GDM1 (cell line): Measurements from ENCODE around the gene KMT2C.
"Not testable (repeated sequence)": the region's sequence is repeated elsewhere in the genome, so short reads cannot be mapped to it uniquely, and the experiment has no call there.

Experiments used
- DNase-seq: peaks from one replicate; lab custom pipeline; 2025; lab: John Stamatoyannopoulos, UW

Gene KMT2C

DNA sequence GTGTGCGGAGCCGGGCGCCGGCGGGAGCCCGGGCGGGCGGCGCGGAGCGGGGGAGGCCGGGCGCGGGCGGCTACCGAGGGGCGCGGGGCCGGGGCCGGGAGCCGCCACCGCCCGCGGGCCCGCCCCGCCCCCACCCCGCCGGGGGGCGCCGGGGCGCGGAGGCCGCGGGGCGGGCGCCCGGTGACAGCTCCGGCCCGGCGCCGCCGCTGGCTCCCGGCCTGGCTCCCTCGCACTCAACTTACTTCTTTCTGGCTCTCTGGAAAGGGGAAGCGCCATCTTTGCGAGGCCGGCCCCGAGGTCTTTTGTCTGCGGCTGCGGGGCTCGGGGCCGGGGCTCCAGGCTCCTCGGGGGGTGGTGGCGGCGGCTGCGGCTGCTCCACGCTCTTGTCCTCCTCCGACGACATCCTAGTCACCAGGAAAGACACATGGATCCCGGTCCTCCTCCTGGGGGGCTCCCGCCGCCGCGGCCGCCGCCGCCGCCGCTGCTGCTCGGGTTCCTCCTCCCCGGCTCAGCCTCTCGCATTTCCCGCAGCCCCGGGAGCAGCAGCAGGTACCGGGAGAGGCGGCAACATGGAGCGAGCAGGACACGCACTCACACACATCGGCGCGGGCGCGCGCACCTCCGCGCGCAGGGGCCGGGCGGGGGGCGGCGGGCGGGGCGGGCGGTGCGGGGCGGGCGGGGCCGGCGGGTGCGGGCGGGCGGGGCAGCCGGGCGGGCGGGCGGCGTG is at the start of gene KMT2C:
TSS of gene KMT2C (minus strand) at position 620 of the 727 bp plus-strand sequence. CDS start at position 403, 217 bp downstream.
- DNase-seq, result peak; percentile 53

GRCh38 chr7:152481082-152481481 is 45.3 kb upstream of the KMT2C start:
- no peak for DNase-seq

- no peak for DNase-seq
Observed at GRCh38 chr7:152480664-152481063, 44.9 kb upstream of the KMT2C start.

- no peak for DNase-seq
Observed at GRCh38 chr7:152479595-152479994, 43.8 kb upstream of the KMT2C start.

DNA sequence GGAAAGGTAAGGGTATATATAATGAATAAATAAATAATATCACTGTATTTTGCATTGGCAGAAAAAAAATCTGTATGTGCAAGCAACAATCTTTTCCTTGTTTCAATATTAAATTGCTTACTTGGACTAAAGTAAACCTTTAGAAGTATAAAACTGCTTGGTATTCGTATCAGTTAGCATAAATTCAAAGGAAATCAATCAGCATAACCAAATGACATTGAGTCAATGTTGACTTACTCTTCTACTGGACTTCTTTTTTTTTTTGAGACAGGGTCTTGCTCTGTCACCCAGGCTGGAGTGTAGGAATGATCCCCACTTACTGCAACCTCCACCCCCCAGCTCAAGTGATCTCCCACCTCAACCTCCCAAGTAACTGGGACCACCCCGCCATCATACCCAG is 42.3 kb upstream of the KMT2C start:
- no peak for DNase-seq

GRCh38 chr7:152477079-152477478 is 41.3 kb upstream of the KMT2C start:
- DNase-seq, result no peak

DNA sequence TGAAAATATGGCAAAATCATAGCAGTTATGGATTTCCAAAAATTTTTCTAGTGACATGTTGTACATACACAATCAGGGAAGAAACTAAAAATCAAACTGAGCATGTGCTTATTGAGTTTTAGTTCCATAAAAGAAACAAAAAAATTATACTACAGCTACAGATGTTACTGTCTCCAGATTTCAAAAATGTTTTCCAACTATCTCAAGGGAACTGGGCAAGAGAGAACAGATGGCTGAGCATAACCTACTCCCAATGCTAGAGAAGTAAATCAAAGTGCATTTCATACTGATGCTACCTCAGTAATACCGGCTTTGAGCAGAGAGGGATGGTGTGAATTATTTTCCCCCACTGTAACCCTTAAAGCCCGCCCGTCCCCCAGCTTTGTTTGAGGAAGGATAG is 40.7 kb upstream of the KMT2C start:
- DNase-seq, result no peak

DNA sequence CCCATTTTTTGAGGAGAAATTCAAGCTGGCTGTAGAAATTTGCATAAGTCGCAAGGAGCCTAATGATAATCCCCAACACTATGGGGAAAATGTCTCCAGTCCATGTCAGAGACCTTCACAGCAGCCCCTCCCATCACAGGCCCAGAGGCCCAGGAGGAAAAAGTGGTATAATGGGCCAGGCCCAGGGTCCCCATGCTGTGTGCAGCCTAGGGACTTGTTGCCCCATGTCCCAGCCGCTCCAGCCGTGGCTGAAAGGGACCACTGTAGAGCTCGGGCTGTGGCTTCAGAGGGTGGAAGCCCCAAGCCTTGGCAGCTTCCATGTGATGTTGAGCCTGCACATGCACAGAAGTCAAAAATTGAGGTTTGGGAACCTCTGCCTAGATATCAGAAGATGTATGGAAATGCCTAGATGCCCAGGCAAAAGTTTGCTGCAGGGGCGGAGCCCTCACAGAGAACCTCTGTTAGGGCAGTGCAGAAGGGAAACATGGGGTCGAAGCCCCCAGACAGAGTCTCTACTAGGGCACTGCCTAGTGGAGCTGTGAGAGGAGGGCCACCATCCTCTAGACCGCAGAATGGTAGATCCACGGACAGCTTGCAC is 35.3 kb upstream of the KMT2C start:
- DNase-seq, result not testable (repeated sequence)

DNA sequence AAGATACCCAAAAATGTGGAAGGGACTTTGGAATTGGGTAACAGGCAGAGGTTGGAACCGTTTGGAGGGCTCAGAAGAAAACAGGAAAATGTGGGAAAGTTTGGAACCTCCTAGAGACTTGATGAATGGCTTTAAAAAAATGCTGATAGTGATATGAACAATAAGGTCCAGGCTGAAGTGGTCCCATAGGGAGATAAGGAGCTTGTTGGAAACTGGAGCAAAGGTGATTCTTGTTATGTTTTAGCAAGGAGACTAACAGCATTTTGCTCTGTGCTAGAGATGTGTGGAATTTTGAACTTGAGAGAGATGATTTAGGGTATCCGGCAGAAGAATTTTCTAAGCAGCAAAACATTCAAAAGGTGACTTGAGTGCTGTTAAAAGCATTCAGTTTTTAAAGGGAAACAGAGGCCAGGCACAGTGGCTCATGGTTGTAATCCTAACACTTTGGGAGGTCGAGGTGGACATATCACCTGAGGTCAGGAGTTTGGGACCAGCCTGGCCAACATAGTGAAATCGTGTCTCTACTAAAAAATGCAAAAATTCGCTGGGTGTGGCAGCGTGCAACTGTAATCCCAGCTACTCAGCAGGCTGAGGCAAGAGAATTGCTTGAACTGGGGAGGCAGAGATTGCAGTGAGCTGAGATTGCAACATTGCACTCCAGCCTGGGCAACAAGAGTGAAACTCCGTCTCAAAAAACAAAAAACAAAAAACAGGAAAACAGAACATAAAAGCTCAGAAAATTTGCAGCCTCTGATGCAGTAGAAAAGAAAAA is 34.6 kb upstream of the KMT2C start:
- DNase-seq, result not testable (repeated sequence)

DNA sequence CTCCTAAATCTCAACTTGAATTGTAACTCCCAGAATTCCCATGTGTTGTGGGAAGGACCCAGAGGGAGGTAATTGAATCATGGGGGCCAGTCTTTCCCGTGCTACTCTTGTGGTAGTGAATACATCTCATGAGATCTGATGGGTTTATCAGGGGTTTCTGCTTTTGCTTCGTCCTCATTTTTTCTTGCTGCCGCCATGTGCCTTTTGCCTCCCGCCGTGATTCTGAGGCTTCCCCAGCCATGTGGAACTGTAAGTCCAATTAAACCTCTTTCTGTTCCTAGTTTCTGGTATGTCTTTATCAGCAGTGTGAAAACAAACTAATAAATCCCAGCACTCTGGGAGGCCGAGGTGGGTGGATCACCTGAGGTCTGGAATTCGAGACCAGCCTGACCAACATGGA is 33.8 kb upstream of the KMT2C start:
- not testable (repeated sequence) for DNase-seq

GRCh38 chr7:152467225-152467624 is 31.4 kb upstream of the KMT2C start:
- DNase-seq, result no peak

DNA sequence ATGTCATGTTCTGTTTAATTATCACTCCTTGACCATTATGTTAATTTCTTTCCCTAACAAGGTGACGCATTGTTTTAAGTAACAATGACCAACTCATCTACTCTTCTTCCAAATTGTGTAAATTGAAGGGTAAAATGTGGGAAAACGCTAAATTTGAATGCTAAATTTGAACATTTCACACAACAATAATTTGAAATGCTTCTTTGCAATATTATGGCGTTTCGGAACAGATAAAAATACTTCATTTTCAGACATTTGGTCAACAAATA is 29.2 kb upstream of the KMT2C start:
- DNase-seq, result no peak

- DNase-seq, result peak; percentile 88
Observed at GRCh38 chr7:152464312-152465118, 28.7 kb upstream of the KMT2C start.

GRCh38 chr7:152463709-152464311 is 28.0 kb upstream of the KMT2C start:
- peak; percentile 100 for DNase-seq

- peak; percentile 75 for DNase-seq
Observed at GRCh38 chr7:152462995-152463708, 27.3 kb upstream of the KMT2C start.

DNA sequence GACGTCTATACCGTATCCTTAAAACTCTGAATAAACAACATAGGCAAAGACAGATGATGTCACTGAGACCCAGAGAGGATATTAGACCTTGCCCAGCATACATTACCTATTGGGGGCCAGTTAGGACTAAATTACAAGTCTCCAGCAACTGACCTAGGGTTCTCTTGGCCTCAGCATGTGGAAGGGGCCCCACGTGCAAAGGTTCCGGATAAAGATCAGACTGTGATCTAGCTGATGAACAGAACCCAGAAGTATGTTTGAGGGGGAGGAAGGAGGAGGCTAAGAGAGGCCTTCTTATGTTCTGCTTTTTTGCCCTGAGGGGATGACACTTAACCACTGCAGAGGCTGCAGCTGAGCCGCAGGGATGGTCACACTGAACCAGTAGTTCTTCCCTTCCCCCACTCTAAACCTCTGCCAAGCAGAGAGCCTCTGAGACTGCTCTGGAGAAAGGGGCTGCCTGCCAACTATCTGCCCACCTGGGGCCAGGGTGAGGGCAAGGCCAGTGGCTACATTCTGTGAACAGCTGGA is 24.0 kb upstream of the KMT2C start:
- DNase-seq, result peak; percentile 87

DNA sequence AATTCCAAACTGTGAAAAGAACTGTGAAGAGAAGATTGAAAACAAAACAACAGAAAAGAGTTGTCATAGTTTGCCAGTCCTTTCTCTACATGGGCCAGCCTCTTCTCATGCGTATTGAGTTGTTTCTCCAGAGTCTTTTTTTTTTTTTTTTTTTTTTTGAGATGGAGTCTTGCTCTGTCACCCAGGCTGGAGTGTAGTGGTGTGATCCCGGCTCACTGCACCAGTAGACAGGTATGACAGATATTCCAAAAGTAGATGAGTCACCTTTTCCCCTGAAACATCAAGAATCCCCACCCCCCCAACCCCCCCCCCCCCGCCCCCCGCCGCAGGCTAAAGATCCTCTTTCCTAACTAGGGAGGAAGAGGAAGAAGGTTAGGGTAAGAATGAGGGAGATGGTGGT is 15.6 kb upstream of the KMT2C start:
- DNase-seq, result no peak

GRCh38 chr7:152445386-152446008 is 9.7 kb upstream of the KMT2C start:
- not testable (repeated sequence) for DNase-seq

DNA sequence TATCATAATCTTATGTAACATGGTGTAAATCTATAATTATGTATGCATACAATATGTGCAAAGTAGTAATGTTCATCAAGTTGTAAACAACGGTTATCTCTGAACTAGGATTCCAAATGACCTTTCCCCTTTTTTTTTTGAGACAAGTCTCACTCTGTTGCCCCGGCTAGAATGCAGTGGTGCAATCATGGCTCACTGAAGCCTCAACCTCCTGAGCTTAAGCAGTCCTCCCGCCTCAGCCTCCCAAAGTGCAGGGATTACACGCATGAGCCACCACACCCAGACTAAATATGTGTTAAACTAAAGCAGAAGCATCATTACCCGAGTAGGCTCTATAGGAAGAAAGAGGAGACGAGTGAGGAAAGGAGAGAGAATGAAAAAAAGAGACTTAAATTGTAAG is 7.8 kb upstream of the KMT2C start:
- no peak for DNase-seq

DNA sequence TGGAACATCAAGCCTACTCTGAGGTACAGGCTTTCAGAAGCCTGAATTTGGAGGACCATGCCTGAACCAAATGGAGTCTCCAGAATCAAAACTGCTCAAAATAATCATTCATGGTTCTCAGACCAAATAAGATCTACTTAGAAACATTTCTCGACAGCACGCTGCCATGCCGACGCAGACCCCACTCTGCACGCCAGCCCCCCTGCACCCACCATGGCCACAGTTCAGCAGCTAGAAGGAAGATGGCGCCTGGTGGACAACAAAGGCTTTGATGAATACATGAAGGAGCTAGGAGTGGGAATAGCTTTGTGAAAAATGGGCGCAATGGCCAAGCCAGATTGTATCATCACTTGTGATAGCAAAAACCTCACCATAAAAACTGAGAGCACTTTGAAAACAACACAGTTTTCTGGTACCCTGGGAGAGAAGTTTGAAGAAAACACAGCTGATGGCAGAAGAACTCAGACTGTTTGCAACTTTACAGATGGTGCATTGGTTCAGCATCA is 6.6 kb upstream of the KMT2C start:
- no peak for DNase-seq
